ENCODE results near the gene PNMA6E. TPM values are rescaled to one million over a fixed set of nuclear protein-coding genes. Genes with fewer than 3 reads are reported as not detected.

Gene PNMA6E
- polyA plus RNA-seq, 1 donor from 2014 or later = not detected

- H3K27me3 ChIP-seq (ENCODE audit: insufficient read depth, low read depth, low read length) = no peaks in the 10 kb centered on the region
- H3K79me2 ChIP-seq (replicated peaks; ENCODE audit: insufficient read depth, low read length) = no peaks in the 10 kb centered on the region
- no peak for TF ChIP-seq POLR2AphosphoS5 (IDR thresholded peaks at IDR 0.05)
- no peak for TF ChIP-seq SMC3 (conservative IDR thresholded peaks at IDR 0.05; ENCODE audit: poor library complexity)
- no peak for TF ChIP-seq TAF1 (IDR thresholded peaks at IDR 0.05; ENCODE audit: low read depth)
- no peak for TF ChIP-seq EZH2 (IDR thresholded peaks at IDR 0.05; ENCODE audit: borderline replicate concordance, insufficient read depth, low read length, poor library complexity, severe bottlenecking)
- no peak for TF ChIP-seq MXI1 (conservative IDR thresholded peaks at IDR 0.05; ENCODE audit: poor library complexity, severe bottlenecking)
- TF ChIP-seq CTCF (IDR thresholded peaks at IDR 0.05; ENCODE audit: poor library complexity, severe bottlenecking) = no peak
- no peak for TF ChIP-seq EP300 (conservative IDR thresholded peaks at IDR 0.05; ENCODE audit: poor library complexity, severe bottlenecking)
- no peak for TF ChIP-seq REST (IDR thresholded peaks at IDR 0.05; ENCODE audit: borderline replicate concordance)
- no peak for TF ChIP-seq RAD21 (conservative IDR thresholded peaks at IDR 0.05)
- H3K9me2 ChIP-seq (ENCODE audit: insufficient read depth, low read length) = no peaks in the 10 kb centered on the region
- H2AFZ ChIP-seq (ENCODE audit: low read depth, low read length) = no peak overlapping the region
- H3K27ac ChIP-seq (ENCODE audit: low read length) = no peak overlapping the region
- H3K4me2 ChIP-seq (ENCODE audit: low read length) = no peak overlapping the region
- H3F3A ChIP-seq (ENCODE audit: insufficient read depth, low read length, poor library complexity, severe bottlenecking) = no peaks in the 10 kb centered on the region
- no peaks in the 10 kb centered on the region for H3K36me3 ChIP-seq (ENCODE audit: insufficient read depth, low read length)
- H3K9me3 ChIP-seq (ENCODE audit: low read length) = no peaks in the 10 kb centered on the region
- no peak overlapping the region for H3K4me3 ChIP-seq (ENCODE audit: low read length)
- H4K20me1 ChIP-seq (ENCODE audit: insufficient read depth) = no peaks in the 10 kb centered on the region
- H3K9ac ChIP-seq (ENCODE audit: low read length) = no peak overlapping the region
Observed at GRCh38 chrX:153361781-153362397, 39.3 kb downstream of the PNMA6E start.

- Histone ChIP-seq H3F3A (ENCODE audit: insufficient read depth, low read length, poor library complexity, severe bottlenecking) (no peaks in the 10 kb centered on the region), H4K20me1 (ENCODE audit: insufficient read depth) (no peaks in the 10 kb centered on the region), H3K4me2 (ENCODE audit: low read length) (no peak overlapping the region), H3K27ac (ENCODE audit: low read length) (no peak overlapping the region), H3K4me3 (ENCODE audit: low read length) (no peak overlapping the region), H3K79me2 (replicated peaks; ENCODE audit: insufficient read depth, low read length) (no peaks in the 10 kb centered on the region), H2AFZ (ENCODE audit: low read depth, low read length) (no peak overlapping the region), H3K9ac (ENCODE audit: low read length) (no peak overlapping the region), H3K27me3 (ENCODE audit: insufficient read depth, low read depth, low read length) (no peaks in the 10 kb centered on the region), H3K9me2 (ENCODE audit: insufficient read depth, low read length) (no peaks in the 10 kb centered on the region), H3K9me3 (ENCODE audit: low read length) (no peaks in the 10 kb centered on the region), H3K36me3 (ENCODE audit: insufficient read depth, low read length) (no peaks in the 10 kb centered on the region)
- no peak for TF ChIP-seq EZH2 (IDR thresholded peaks at IDR 0.05; ENCODE audit: borderline replicate concordance, insufficient read depth, low read length, poor library complexity, severe bottlenecking)
- no peak for TF ChIP-seq CTCF (IDR thresholded peaks at IDR 0.05; ENCODE audit: poor library complexity, severe bottlenecking)
- TF ChIP-seq REST (IDR thresholded peaks at IDR 0.05; ENCODE audit: borderline replicate concordance) = no peak
- no peak for TF ChIP-seq RAD21 (conservative IDR thresholded peaks at IDR 0.05)
- no peak for TF ChIP-seq POLR2AphosphoS5 (IDR thresholded peaks at IDR 0.05)
- no peak for TF ChIP-seq SMC3 (conservative IDR thresholded peaks at IDR 0.05; ENCODE audit: poor library complexity)
- no peak for TF ChIP-seq MXI1 (conservative IDR thresholded peaks at IDR 0.05; ENCODE audit: poor library complexity, severe bottlenecking)
- no peak for TF ChIP-seq TAF1 (IDR thresholded peaks at IDR 0.05; ENCODE audit: low read depth)
Observed at GRCh38 chrX:153357877-153358276, 43.3 kb downstream of the PNMA6E start.
